HG03378 (cell line): ENCODE results near the gene ELL3.
"Not testable (repeated sequence)": the region's sequence is repeated elsewhere in the genome, so short reads cannot be mapped to it uniquely, and the experiment has no call there.

Experiments used
- ATAC-seq: cut with Tn5 transposase; IDR thresholded peaks from one replicate; pipeline ENCODE4 v1.9.1; 2021; ENCODE audit warnings: mild to moderate bottlenecking, moderate library complexity; ENCODE audit not compliant: unreplicated experiment

The ELL3 gene

GRCh38 chr15:43728053-43728725 lies 48.6 kb downstream of the ELL3 start:
- not testable (repeated sequence) for ATAC-seq

GRCh38 chr15:43726306-43726705 lies 50.5 kb downstream of the ELL3 start:
- not testable (repeated sequence) for ATAC-seq

- ATAC-seq, result no peak
Measured at GRCh38 chr15:43723151-43723550, 53.6 kb downstream of the ELL3 start.
